ENCODE data around the gene DIPK1B. TPM values are rescaled to one million over a fixed set of nuclear protein-coding genes. Genes with fewer than 3 reads are reported as not detected.

DIPK1B gene
- total and polyA plus RNA-seq, 2 experiments from 2014 or later = 18.7 to 60.0 TPM

DNA sequence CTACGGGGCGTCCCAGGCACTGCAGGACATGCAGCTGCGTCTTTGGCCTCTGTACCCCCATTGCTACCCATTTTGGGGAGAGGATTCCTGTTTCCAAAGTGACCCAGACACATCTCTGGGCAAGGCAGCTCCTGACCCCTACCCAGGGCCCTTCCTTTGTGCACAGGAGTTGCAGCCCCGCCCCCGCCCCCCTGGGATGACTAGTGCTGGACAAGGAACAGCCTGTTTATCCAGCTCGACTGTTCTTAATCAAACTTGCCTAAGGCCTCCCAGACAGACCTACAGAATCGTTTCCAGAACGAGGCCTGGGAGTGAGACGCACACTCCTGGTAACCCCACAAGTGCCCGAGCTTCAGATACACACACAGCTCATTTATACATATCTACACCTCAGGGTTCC, 13.2 kb downstream of the DIPK1B start (continued):
- TF ChIP-seq, protein P1, sequence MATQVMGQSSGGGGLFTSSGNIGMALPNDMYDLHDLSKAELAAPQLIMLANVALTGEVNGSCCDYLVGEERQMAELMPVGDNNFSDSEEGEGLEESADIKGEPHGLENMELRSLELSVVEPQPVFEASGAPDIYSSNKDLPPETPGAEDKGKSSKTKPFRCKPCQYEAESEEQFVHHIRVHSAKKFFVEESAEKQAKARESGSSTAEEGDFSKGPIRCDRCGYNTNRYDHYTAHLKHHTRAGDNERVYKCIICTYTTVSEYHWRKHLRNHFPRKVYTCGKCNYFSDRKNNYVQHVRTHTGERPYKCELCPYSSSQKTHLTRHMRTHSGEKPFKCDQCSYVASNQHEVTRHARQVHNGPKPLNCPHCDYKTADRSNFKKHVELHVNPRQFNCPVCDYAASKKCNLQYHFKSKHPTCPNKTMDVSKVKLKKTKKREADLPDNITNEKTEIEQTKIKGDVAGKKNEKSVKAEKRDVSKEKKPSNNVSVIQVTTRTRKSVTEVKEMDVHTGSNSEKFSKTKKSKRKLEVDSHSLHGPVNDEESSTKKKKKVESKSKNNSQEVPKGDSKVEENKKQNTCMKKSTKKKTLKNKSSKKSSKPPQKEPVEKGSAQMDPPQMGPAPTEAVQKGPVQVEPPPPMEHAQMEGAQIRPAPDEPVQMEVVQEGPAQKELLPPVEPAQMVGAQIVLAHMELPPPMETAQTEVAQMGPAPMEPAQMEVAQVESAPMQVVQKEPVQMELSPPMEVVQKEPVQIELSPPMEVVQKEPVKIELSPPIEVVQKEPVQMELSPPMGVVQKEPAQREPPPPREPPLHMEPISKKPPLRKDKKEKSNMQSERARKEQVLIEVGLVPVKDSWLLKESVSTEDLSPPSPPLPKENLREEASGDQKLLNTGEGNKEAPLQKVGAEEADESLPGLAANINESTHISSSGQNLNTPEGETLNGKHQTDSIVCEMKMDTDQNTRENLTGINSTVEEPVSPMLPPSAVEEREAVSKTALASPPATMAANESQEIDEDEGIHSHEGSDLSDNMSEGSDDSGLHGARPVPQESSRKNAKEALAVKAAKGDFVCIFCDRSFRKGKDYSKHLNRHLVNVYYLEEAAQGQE (IDR thresholded peaks at IDR 0.05; ENCODE audit: unreplicated experiment) = no peak
- no peak for TF ChIP-seq EZH2phosphoT487 (IDR thresholded peaks at IDR 0.05; ENCODE audit: unreplicated experiment)
- TF ChIP-seq ZNF331 (CRISPR knock-in tag; IDR thresholded peaks at IDR 0.05; ENCODE audit: low read depth) = no peak
- TF ChIP-seq STAT1 (IDR thresholded peaks at IDR 0.05; ENCODE audit: unreplicated experiment) = no peak
- TF ChIP-seq POLR2AphosphoS5 (IDR thresholded peaks at IDR 0.05; ENCODE audit: low read depth) = no peak

DNA sequence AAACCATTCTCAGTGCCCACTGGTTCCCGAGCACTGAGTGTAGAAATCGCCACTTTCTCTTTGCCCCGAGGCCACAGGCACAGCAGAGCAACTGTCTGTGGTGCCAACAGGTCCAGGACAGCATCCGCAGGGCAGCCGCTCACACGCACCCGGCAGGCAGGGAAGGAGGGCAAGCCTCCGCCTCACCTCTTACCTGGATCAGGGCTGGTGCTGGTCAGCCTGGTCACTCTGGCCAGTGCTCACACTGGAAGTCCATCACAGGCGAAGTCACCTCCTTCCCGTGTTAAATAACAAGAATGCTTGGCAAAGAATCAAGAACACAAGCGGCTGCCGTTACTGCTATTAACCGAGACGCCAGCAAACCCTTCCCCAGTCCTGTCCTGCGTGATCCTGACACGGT, 13.7 kb downstream of the DIPK1B start:
- H3K4me1 ChIP-seq (ENCODE audit: insufficient read depth) = peaks cover 9% of the 10 kb centered on the region; the same call in 1 of the 2 replicates
- peaks cover 50% of the 10 kb centered on the region for H3F3A ChIP-seq (replicated peaks; ENCODE audit: low read depth)
- no peak for ATAC-seq
- Mint-ChIP-seq H3K4me1 (peaks cover 20% of the 10 kb centered on the region), H3K4me3 (peak overlapping the region; percentile 93), H3K27ac (peak overlapping the region; percentile 94; the same call in 1 of the 2 replicates), H3K36me3 (ENCODE audit: low read depth) (peaks cover 52% of the 10 kb centered on the region), H3K9me3 (no peaks in the 10 kb centered on the region; the same call in 2 of the 3 replicates), H3K27me3 (ENCODE audit: insufficient read depth, low read depth, poor library complexity) (peaks cover 26% of the 10 kb centered on the region)
- H3K27me3 ChIP-seq (ENCODE audit: insufficient read depth) = peaks cover 15% of the 10 kb centered on the region
- DNase-seq (ENCODE audit: low spot score) = no peak
- TF ChIP-seq EZH2phosphoT487 (IDR thresholded peaks at IDR 0.05; ENCODE audit: unreplicated experiment) = no peak
- no peak for TF ChIP-seq JUNB (IDR thresholded peaks at IDR 0.05; ENCODE audit: unreplicated experiment)
- TF ChIP-seq NANOG (IDR thresholded peaks at IDR 0.05; ENCODE audit: borderline replicate concordance) = no peak
- H3K36me3 ChIP-seq (ENCODE audit: insufficient read depth) = peaks cover 22% of the 10 kb centered on the region
- no peak overlapping the region for H2AFZ ChIP-seq
- no peaks in the 10 kb centered on the region for H3K9me2 ChIP-seq (ENCODE audit: insufficient read depth)
- H3K79me2 ChIP-seq (replicated peaks; ENCODE audit: insufficient read depth) = peaks cover 35% of the 10 kb centered on the region
- H4K20me1 ChIP-seq (replicated peaks; ENCODE audit: insufficient read depth) = peaks cover 31% of the 10 kb centered on the region
- peak overlapping the region; percentile 94 for H3K4me2 ChIP-seq
- peak overlapping the region; percentile 32; the same call in 1 of the 2 replicates for H3K27ac ChIP-seq (ENCODE audit: low read depth)
- peak overlapping the region; percentile 99; the same call in 1 of the 2 replicates for H3K4me3 ChIP-seq

DNA sequence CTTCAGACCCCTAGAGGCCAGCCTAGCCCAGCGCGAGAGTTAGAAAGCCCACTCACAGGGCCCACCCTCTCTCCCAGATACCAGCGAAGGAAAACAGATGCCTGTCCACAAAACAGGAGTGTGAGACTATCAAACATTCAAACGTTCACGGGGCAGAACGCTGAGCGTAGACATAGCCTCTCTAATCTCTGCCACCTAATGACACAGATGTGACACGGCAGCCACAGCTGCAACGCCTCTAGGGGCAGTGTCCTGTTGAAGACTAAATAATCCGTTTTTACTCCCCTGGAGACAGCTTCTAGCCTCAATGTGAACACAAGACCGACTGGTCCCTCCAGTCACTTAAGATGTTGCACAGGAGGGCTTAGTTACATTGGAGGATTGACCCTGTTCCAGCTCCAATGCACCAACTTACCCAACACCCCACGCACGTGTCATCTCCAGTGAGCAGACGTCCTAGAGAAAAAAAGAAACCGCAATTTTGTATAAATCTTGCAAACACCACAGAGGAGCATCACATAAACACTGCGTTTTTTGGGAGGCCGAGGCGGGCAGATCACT, 14.3 kb downstream of the DIPK1B start:
- peaks cover 15% of the 10 kb centered on the region for H3K27me3 ChIP-seq (ENCODE audit: insufficient read depth)
- TF ChIP-seq CREB1 (CRISPR knock-in tag; IDR thresholded peaks at IDR 0.05; ENCODE audit: low read depth) = no peak
- TF ChIP-seq, protein P2, sequence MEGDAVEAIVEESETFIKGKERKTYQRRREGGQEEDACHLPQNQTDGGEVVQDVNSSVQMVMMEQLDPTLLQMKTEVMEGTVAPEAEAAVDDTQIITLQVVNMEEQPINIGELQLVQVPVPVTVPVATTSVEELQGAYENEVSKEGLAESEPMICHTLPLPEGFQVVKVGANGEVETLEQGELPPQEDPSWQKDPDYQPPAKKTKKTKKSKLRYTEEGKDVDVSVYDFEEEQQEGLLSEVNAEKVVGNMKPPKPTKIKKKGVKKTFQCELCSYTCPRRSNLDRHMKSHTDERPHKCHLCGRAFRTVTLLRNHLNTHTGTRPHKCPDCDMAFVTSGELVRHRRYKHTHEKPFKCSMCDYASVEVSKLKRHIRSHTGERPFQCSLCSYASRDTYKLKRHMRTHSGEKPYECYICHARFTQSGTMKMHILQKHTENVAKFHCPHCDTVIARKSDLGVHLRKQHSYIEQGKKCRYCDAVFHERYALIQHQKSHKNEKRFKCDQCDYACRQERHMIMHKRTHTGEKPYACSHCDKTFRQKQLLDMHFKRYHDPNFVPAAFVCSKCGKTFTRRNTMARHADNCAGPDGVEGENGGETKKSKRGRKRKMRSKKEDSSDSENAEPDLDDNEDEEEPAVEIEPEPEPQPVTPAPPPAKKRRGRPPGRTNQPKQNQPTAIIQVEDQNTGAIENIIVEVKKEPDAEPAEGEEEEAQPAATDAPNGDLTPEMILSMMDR (conservative IDR thresholded peaks at IDR 0.05; ENCODE audit: low read depth in 2 of 2) = peak in 1 of 2 experiments; percentile 46; a peak in 2 of 4 replicates
- TF ChIP-seq POLR2AphosphoS5 (IDR thresholded peaks at IDR 0.05; ENCODE audit: low read depth) = no peak; the same call in 1 of the 2 replicates
- no peak for TF ChIP-seq NANOG (IDR thresholded peaks at IDR 0.05; ENCODE audit: borderline replicate concordance)
- H3K4me1 Mint-ChIP-seq = peaks cover 18% of the 10 kb centered on the region
- no peaks in the 10 kb centered on the region; the same call in 2 of the 3 replicates for H3K9me3 Mint-ChIP-seq
- H3K4me3 Mint-ChIP-seq = peak overlapping the region; percentile 93
- peak overlapping the region; percentile 99 for H3K4me3 ChIP-seq
- ATAC-seq = peak; percentile 1; the same call in 2 of the 3 replicates
- peaks cover 22% of the 10 kb centered on the region for H3K36me3 ChIP-seq (ENCODE audit: insufficient read depth)
- DNase-seq (ENCODE audit: low spot score) = no peak
- peaks cover 31% of the 10 kb centered on the region for H4K20me1 ChIP-seq (replicated peaks; ENCODE audit: insufficient read depth)
- H3K9me2 ChIP-seq (ENCODE audit: insufficient read depth) = no peaks in the 10 kb centered on the region
- no peak overlapping the region for H2AFZ ChIP-seq
- 0 out of 2 replicates have a peak overlapping the region, but pooled peaks have one; percentile 39 for H3K27ac ChIP-seq (ENCODE audit: low read depth)
- H3F3A ChIP-seq (replicated peaks; ENCODE audit: low read depth) = peaks cover 50% of the 10 kb centered on the region
- H3K4me2 ChIP-seq = peak overlapping the region; percentile 94
- peaks cover 50% of the 10 kb centered on the region for H3K36me3 Mint-ChIP-seq (ENCODE audit: low read depth)
- H3K27ac Mint-ChIP-seq = peak overlapping the region; percentile 94
- H3K79me2 ChIP-seq (replicated peaks; ENCODE audit: insufficient read depth) = peaks cover 35% of the 10 kb centered on the region
- H3K27me3 Mint-ChIP-seq (ENCODE audit: insufficient read depth, low read depth, poor library complexity) = peaks cover 27% of the 10 kb centered on the region
- H3K4me1 ChIP-seq (ENCODE audit: insufficient read depth) = peaks cover 9% of the 10 kb centered on the region; the same call in 1 of the 2 replicates

All from GM23338 (cell line).